SK-N-SH (cell line): Measurements from ENCODE around the gene SPTAN1. TPM values are rescaled to one million over a fixed set of nuclear protein-coding genes. Genes with fewer than 3 reads are reported as not detected.

Experiments used
- CTCF ChIA-PET: fragments of 300-600, 350-600 bp; formaldehyde crosslinking; extraction: SDS; loops from one replicate; lab custom pipeline; 2021; lab: Yijun Ruan, JAX
- POLR2A ChIA-PET: fragments of 350-600 bp; sonication (Branson Sonifier 250); formaldehyde crosslinking; extraction: SDS; loops from one replicate; lab custom pipeline; 2020; ENCODE audit warnings: antibody characterized with exemption, inconsistent platforms; lab: Yijun Ruan, JAX
- DNase-seq: peaks from one replicate; pipeline ENCODE4 v3.0.0; 2012
- H2AFZ ChIP-seq: fragments of 200-600 bp; sonication (generic); 2 replicates; pipeline ENCODE4 v1.8.1; 2016; ENCODE audit warnings: antibody characterized with exemption, mild to moderate bottlenecking, low read depth
- H3F3A ChIP-seq: fragments of 200-600 bp; sonication (generic); replicated peaks from 2 replicates; pipeline ENCODE3; 2016; ENCODE audit warnings: antibody characterized with exemption, mild to moderate bottlenecking; ENCODE audit not compliant: insufficient read depth
- H3K27ac ChIP-seq, 2 experiments: fragments of 200-500 bp in 1 of 2; fragments of 200-600 bp in 1 of 2; sonication (Bioruptor generic) in 1 of 2; sonication (generic), shearing (Covaris generic) in 1 of 2; 2 replicates each; pipeline versions ENCODE4 v1.5.1 to v1.6.1; 2014 to 2016; ENCODE audit warnings: low read depth in 2 of 2, inconsistent platforms in 1 of 2, low read length in 1 of 2, mild to moderate bottlenecking in 1 of 2, mixed read lengths in 1 of 2
- H3K27me3 ChIP-seq: fragments of 200-600 bp; sonication (generic), shearing (Covaris generic); 2 replicates; pipeline ENCODE4 v1.6.1; 2016; ENCODE audit warnings: mixed run types; ENCODE audit not compliant: insufficient read depth
- H3K36me3 ChIP-seq, 2 experiments: fragments of 200-500 bp in 1 of 2; fragments of 200-600 bp in 1 of 2; sonication (Bioruptor generic) in 1 of 2; sonication (generic) in 1 of 2; replicated peaks in 1 of 2; 2 replicates each; pipeline versions ENCODE3 to v1.5.1; 2014 to 2016; ENCODE audit warnings: low read length in 1 of 2, mild to moderate bottlenecking in 1 of 2; ENCODE audit not compliant: insufficient read depth in 2 of 2, control insufficient read depth in 1 of 2
- H3K4me1 ChIP-seq, 2 experiments: fragments of 200-500 bp in 1 of 2; fragments of 200-600 bp in 1 of 2; sonication (Bioruptor generic) in 1 of 2; sonication (generic), shearing (Covaris generic) in 1 of 2; 2 replicates each; pipeline versions ENCODE4 v1.5.1 to v1.6.1; 2014 to 2016; ENCODE audit warnings: low read depth in 1 of 2, low read length in 1 of 2, mixed run types in 1 of 2; ENCODE audit not compliant: insufficient read depth in 2 of 2, control insufficient read depth in 1 of 2
- H3K4me2 ChIP-seq: fragments of 200-600 bp; sonication (generic), shearing (Covaris generic); 2 replicates; pipeline ENCODE4 v1.6.1; 2017; ENCODE audit warnings: mixed run types
- H3K4me3 ChIP-seq, 2 experiments: fragments of 200-500 bp in 1 of 2; fragments of 200-600 bp in 1 of 2; sonication (Bioruptor generic) in 1 of 2; sonication (generic), shearing (Covaris generic) in 1 of 2; 2 replicates each; pipeline versions ENCODE4 v1.5.1 to v1.8.1; 2014 to 2016; ENCODE audit warnings: low read depth in 2 of 2, inconsistent platforms in 1 of 2, low read length in 1 of 2, mild to moderate bottlenecking in 1 of 2, mixed read lengths in 1 of 2, moderate library complexity in 1 of 2
- H3K79me2 ChIP-seq: fragments of 200-600 bp; sonication (generic); 2 replicates; pipeline ENCODE4 v1.8.1; 2017; ENCODE audit warnings: mild to moderate bottlenecking; ENCODE audit not compliant: insufficient read depth
- H3K9ac ChIP-seq: fragments of 200-600 bp; sonication (generic); 2 replicates; pipeline ENCODE4 v1.6.1; 2017; ENCODE audit warnings: mixed run types
- H3K9me2 ChIP-seq: fragments of 200-600 bp; sonication (generic); 2 replicates; pipeline ENCODE4 v1.6.1; 2017; ENCODE audit warnings: mixed run types
- H3K9me3 ChIP-seq: fragments of 200-600 bp; sonication (generic); 2 replicates; pipeline ENCODE4 v1.6.1; 2017; ENCODE audit warnings: mixed run types, mild to moderate bottlenecking, moderate library complexity
- H4K20me1 ChIP-seq: fragments of 200-600 bp; sonication (generic); 2 replicates; pipeline ENCODE4 v1.6.1; 2017; ENCODE audit warnings: mild to moderate bottlenecking, mixed run types; ENCODE audit not compliant: insufficient read depth
- ELF1 ChIP-seq: IDR thresholded peaks from 2 replicates; pipeline ENCODE4 v1.4.0; 2012
- FOXJ3 ChIP-seq: sonication (generic); formaldehyde crosslinking; IDR thresholded peaks from 2 replicates; pipeline ENCODE4 v1.5.1; 2020; ENCODE audit warnings: mild to moderate bottlenecking, missing genetic modification reagents
- GABPA ChIP-seq: IDR thresholded peaks from 2 replicates; pipeline ENCODE4 v1.4.0; 2012; ENCODE audit warnings: low read depth, mild to moderate bottlenecking
- MEF2A ChIP-seq: IDR thresholded peaks from 2 replicates; pipeline ENCODE4 v1.4.0; 2012; ENCODE audit warnings: low read depth, borderline replicate concordance
- MXI1 ChIP-seq: IDR thresholded peaks from 2 replicates; pipeline ENCODE4 v1.6.1; 2012; ENCODE audit warnings: mild to moderate bottlenecking, low read depth, low read length, improper control_type of control experiment
- NFIC ChIP-seq: IDR thresholded peaks from 2 replicates; pipeline ENCODE4 v1.4.0; 2012; ENCODE audit warnings: borderline replicate concordance
- RAD21 ChIP-seq: IDR thresholded peaks from 2 replicates; pipeline ENCODE4 v1.6.1; 2012; ENCODE audit warnings: mild to moderate bottlenecking, low read length
- RCOR1 ChIP-seq: fragments of 150-350 bp; IDR thresholded peaks from 2 replicates; pipeline ENCODE4 v1.6.1; 2017; ENCODE audit warnings: antibody characterized with exemption, low read length
- RFX5 ChIP-seq: IDR thresholded peaks from 2 replicates; pipeline ENCODE4 v1.6.1; 2012; ENCODE audit warnings: mild to moderate bottlenecking, improper control_type of control experiment, low read length
- RXRA ChIP-seq: IDR thresholded peaks from 2 replicates; pipeline ENCODE4 v1.4.0; 2012; ENCODE audit warnings: low read depth, mild to moderate bottlenecking, borderline replicate concordance
- TCF12 ChIP-seq: IDR thresholded peaks from 2 replicates; pipeline ENCODE4 v1.4.0; 2012
- ZBTB33 ChIP-seq: IDR thresholded peaks from 2 replicates; pipeline ENCODE4 v1.4.0; 2012; ENCODE audit warnings: low read depth, borderline replicate concordance
- WGBS: methylation state at CpG from one replicate; pipeline ENCODE4 v1.1.6; 2017; ENCODE audit warnings: low lambda C conversion rate; 5-methylcytosine and 5-hydroxymethylcytosine counted together
- polyA plus RNA-seq, 3 experiments: library from polyadenylated mRNA; depleted of rRNA; stranded (reverse); fragments of >200 nt; gene quantifications; 2 replicates each; pipeline ENCODE4 v1.2.3, GENCODE V29; 2012
- TF ChIP-seq, protein P1 (sequence below): IDR thresholded peaks from 2 replicates; pipeline ENCODE4 v1.6.1; 2012; ENCODE audit warnings: mild to moderate bottlenecking, low read depth, low read length, moderate library complexity
- TF ChIP-seq, protein P2 (sequence below): IDR thresholded peaks from 2 replicates; pipeline ENCODE4; 2012
- TF ChIP-seq, protein P3 (sequence below): fragments of 150-350 bp; IDR thresholded peaks from 2 replicates; pipeline ENCODE4 v1.6.1; 2017; ENCODE audit warnings: antibody characterized with exemption, low read length, low read depth, borderline replicate concordance

The SPTAN1 gene
- polyA plus RNA-seq, 1 of the 3 experiments (the other 2 are of a cell fraction): 177 TPM

GRCh38 chr9:128593039-128593438, 40.7 kb downstream of the SPTAN1 start:
- no peak overlapping the region for H3K4me2 ChIP-seq
- ChIA-PET POLR2A (no interaction called here), CTCF (interaction anchor here (0.9 kb wide), 1 partner anchor 11 kb away, joined by 3 read pairs; no protein-coding TSS in a partner anchor)
- no peaks in the 10 kb centered on the region for H3K4me1 ChIP-seq
- H3K9ac ChIP-seq: no peak overlapping the region
- no peaks in the 10 kb centered on the region for H3K9me2 ChIP-seq
- H2AFZ ChIP-seq: no peak overlapping the region
- no peak overlapping the region for H3K27ac ChIP-seq
- 0 out of 2 replicates have a peak, but pooled peaks cover 6% of the 10 kb centered on the region for H3K79me2 ChIP-seq
- TF ChIP-seq ZBTB33: no peak
- no peak for TF ChIP-seq TCF12
- TF ChIP-seq RXRA: no peak
- no peak for TF ChIP-seq RFX5
- no peak for TF ChIP-seq MEF2A
- TF ChIP-seq, protein P1, sequence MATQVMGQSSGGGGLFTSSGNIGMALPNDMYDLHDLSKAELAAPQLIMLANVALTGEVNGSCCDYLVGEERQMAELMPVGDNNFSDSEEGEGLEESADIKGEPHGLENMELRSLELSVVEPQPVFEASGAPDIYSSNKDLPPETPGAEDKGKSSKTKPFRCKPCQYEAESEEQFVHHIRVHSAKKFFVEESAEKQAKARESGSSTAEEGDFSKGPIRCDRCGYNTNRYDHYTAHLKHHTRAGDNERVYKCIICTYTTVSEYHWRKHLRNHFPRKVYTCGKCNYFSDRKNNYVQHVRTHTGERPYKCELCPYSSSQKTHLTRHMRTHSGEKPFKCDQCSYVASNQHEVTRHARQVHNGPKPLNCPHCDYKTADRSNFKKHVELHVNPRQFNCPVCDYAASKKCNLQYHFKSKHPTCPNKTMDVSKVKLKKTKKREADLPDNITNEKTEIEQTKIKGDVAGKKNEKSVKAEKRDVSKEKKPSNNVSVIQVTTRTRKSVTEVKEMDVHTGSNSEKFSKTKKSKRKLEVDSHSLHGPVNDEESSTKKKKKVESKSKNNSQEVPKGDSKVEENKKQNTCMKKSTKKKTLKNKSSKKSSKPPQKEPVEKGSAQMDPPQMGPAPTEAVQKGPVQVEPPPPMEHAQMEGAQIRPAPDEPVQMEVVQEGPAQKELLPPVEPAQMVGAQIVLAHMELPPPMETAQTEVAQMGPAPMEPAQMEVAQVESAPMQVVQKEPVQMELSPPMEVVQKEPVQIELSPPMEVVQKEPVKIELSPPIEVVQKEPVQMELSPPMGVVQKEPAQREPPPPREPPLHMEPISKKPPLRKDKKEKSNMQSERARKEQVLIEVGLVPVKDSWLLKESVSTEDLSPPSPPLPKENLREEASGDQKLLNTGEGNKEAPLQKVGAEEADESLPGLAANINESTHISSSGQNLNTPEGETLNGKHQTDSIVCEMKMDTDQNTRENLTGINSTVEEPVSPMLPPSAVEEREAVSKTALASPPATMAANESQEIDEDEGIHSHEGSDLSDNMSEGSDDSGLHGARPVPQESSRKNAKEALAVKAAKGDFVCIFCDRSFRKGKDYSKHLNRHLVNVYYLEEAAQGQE: no peak
- no peak for TF ChIP-seq RAD21
- TF ChIP-seq RCOR1: no peak
- no peak for TF ChIP-seq ELF1
- no peak for TF ChIP-seq MXI1
- TF ChIP-seq FOXJ3 (CRISPR knock-in tag): no peak
- TF ChIP-seq, protein P2, sequence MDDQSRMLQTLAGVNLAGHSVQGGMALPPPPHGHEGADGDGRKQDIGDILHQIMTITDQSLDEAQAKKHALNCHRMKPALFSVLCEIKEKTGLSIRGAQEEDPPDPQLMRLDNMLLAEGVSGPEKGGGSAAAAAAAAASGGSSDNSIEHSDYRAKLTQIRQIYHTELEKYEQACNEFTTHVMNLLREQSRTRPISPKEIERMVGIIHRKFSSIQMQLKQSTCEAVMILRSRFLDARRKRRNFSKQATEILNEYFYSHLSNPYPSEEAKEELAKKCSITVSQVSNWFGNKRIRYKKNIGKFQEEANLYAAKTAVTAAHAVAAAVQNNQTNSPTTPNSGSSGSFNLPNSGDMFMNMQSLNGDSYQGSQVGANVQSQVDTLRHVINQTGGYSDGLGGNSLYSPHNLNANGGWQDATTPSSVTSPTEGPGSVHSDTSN: no peak
- TF ChIP-seq, protein P3, sequence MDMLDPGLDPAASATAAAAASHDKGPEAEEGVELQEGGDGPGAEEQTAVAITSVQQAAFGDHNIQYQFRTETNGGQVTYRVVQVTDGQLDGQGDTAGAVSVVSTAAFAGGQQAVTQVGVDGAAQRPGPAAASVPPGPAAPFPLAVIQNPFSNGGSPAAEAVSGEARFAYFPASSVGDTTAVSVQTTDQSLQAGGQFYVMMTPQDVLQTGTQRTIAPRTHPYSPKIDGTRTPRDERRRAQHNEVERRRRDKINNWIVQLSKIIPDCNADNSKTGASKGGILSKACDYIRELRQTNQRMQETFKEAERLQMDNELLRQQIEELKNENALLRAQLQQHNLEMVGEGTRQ: no peak
- no peak for TF ChIP-seq GABPA
- TF ChIP-seq NFIC: no peak
- 96% methylated on average over 6 of the region's 6 CpGs for WGBS
- H4K20me1 ChIP-seq: no peaks in the 10 kb centered on the region
- H3K9me3 ChIP-seq: no peaks in the 10 kb centered on the region
- DNase-seq: no peak
- peaks cover 63 to 78% of the 10 kb centered on the region in 2 experiments for H3K36me3 ChIP-seq
- H3K27me3 ChIP-seq: no peaks in the 10 kb centered on the region
- H3F3A ChIP-seq: peaks cover 8% of the 10 kb centered on the region
- H3K4me3 ChIP-seq: no peak overlapping the region
